Suprapubic skin (tissue), 4 donors: ENCODE measurements around the gene PITX3. TPM values are rescaled to one million over a fixed set of nuclear protein-coding genes. Genes with fewer than 3 reads are reported as not detected.

Experiments
- DNase-seq, 2 donors: peaks; one replicate each; pipeline ENCODE4 v3.0.0-alpha.2; 2019; ENCODE audit warnings: low spot score in 2 of 2
- H3K27ac ChIP-seq: fragments of 200-600 bp; sonication (generic); one replicate; pipeline ENCODE4 v1.5.1; 2019
- H3K27me3 ChIP-seq: fragments of 200-600 bp; sonication (generic); one replicate; pipeline ENCODE4 v1.5.1; 2019
- H3K36me3 ChIP-seq: fragments of 200-600 bp; sonication (generic); one replicate; pipeline ENCODE4 v1.5.1; 2019
- H3K4me1 ChIP-seq: fragments of 200-600 bp; sonication (generic); one replicate; pipeline ENCODE4 v1.5.1; 2019
- H3K4me3 ChIP-seq: fragments of 200-600 bp; sonication (generic); one replicate; pipeline ENCODE4 v1.5.1; 2019; ENCODE audit warnings: mild to moderate bottlenecking
- H3K9me3 ChIP-seq: fragments of 200-600 bp; sonication (generic); one replicate; pipeline ENCODE4 v1.5.1; 2019
- CTCF ChIP-seq, 2 donors: fragments of 200-600 bp in 1 of 2; fragments of 450-650 bp in 1 of 2; sonication (generic) in 1 of 2; IDR thresholded peaks; one replicate each; pipeline ENCODE4 v1.5.1; 2016 to 2019; ENCODE audit warnings: antibody characterized with exemption in 2 of 2, mild to moderate bottlenecking in 1 of 2, moderate library complexity in 1 of 2
- EP300 ChIP-seq: sonication (generic); formaldehyde crosslinking; IDR thresholded peaks from one replicate; pipeline ENCODE4 v1.6.1; 2017; ENCODE audit warnings: antibody characterized with exemption
- POLR2A ChIP-seq, 2 donors: fragments of 450-650 bp; IDR thresholded peaks; one replicate each; pipeline ENCODE4 v1.6.1; 2017; ENCODE audit warnings: antibody characterized with exemption in 2 of 2, mild to moderate bottlenecking in 2 of 2, moderate library complexity in 2 of 2
- POLR2AphosphoS5 ChIP-seq, 3 donors: sonication (generic); formaldehyde crosslinking; IDR thresholded peaks; one replicate each; pipeline ENCODE4 v1.6.1; 2017; ENCODE audit warnings: antibody characterized with exemption in 3 of 3
- WGBS: methylation state at CpG from one replicate; pipeline ENCODE4 v1.1.5; 2018; 5-methylcytosine and 5-hydroxymethylcytosine counted together
- total RNA-seq, 4 donors: library from RNA; depleted of rRNA; stranded (reverse); fragments of >200 nt; gene quantifications; one replicate each; pipeline ENCODE4 v1.1.0, GENCODE V29; 2016

The PITX3 gene
- total RNA-seq, 4 donors from 2014 or later: not detected

- H3K27me3 ChIP-seq: no peaks in the 10 kb centered on the region
- no peak for TF ChIP-seq CTCF (IDR thresholded peaks at IDR 0.05)
- TF ChIP-seq POLR2A (IDR thresholded peaks at IDR 0.05): no peak
- no peak for TF ChIP-seq POLR2AphosphoS5 (IDR thresholded peaks at IDR 0.05)
- H3K27ac ChIP-seq: no peak overlapping the region
- H3K4me3 ChIP-seq: no peak overlapping the region
- no peaks in the 10 kb centered on the region for H3K9me3 ChIP-seq
- no peaks in the 10 kb centered on the region for H3K4me1 ChIP-seq
- H3K36me3 ChIP-seq: no peaks in the 10 kb centered on the region
- no peak for DNase-seq
- WGBS: 69% methylated on average over 2 of the region's 2 CpGs
Measured at GRCh38 chr10:102185272-102185671, 56.0 kb downstream of the PITX3 start.

DNA sequence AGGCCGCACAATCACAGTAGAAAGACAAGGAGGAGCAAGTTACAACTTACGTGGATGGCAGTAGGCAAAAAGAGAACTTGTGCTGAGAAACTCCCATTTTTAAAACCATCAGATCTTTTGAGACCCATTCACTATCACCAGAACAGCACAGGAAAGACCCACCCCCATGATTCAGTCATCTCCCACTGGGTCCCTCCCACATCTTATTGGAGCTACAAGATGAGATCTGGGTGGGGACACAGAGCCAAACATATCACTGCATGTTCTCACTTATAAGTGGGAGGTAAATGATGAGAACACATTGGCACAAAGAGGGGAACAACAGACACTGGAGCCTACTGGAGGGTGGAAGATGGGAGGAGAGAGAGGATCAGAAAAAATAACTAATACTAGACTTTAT lies 56.7 kb downstream of the PITX3 start:
- WGBS: 89% methylated on average over 2 of the region's 2 CpGs
- H3K27me3 ChIP-seq: no peaks in the 10 kb centered on the region
- no peak overlapping the region for H3K27ac ChIP-seq
- no peaks in the 10 kb centered on the region for H3K4me1 ChIP-seq
- no peaks in the 10 kb centered on the region for H3K9me3 ChIP-seq
- no peak overlapping the region for H3K4me3 ChIP-seq
- no peak for TF ChIP-seq CTCF (IDR thresholded peaks at IDR 0.05)
- TF ChIP-seq EP300: no peak
- TF ChIP-seq POLR2A (IDR thresholded peaks at IDR 0.05): no peak
- no peak for TF ChIP-seq POLR2AphosphoS5 (IDR thresholded peaks at IDR 0.05)
- H3K36me3 ChIP-seq: no peaks in the 10 kb centered on the region
- no peak for DNase-seq

Other genes with a start within 250 kb of the PITX3 start
- 10 to 100 TPM; 12.1 to 25.7 (median 20.4) TPM for gene ARMH3, start 185.3 kb downstream of the PITX3 start, total RNA-seq
- gene HPS6, start 176.2 kb downstream of the PITX3 start, total RNA-seq: 10 to 100 TPM; 23.6 to 43.2 (median 31.3) TPM
- gene LDB1, start 121.1 kb downstream of the PITX3 start, total RNA-seq: 100 to 1,000 TPM in 2 of 4 donors, 10 to 100 TPM in 2; 62.0 to 217 (median 96.0) TPM
- gene PPRC1, start 108.5 kb downstream of the PITX3 start, total RNA-seq: 10 to 100 TPM; 42.6 to 80.0 (median 55.2) TPM
- 10 to 100 TPM; 47.8 to 94.9 (median 77.9) TPM for gene NOLC1, start 89.1 kb downstream of the PITX3 start, total RNA-seq
- 10 to 100 TPM; 16.9 to 84.1 (median 56.5) TPM for gene ELOVL3, start 15.2 kb downstream of the PITX3 start, total RNA-seq
- gene GBF1, start 4.0 kb upstream of the PITX3 start, total RNA-seq: 10 to 100 TPM; 31.0 to 56.1 (median 43.9) TPM
- gene NFKB2, start 154.2 kb upstream of the PITX3 start, total RNA-seq: 10 to 100 TPM; 14.4 to 18.5 (median 16.0) TPM
- gene PSD, start 177.3 kb upstream of the PITX3 start, total RNA-seq: 1 to 10 TPM; 1.7 to 4.8 (median 2.1) TPM
- gene FBXL15, start 179.3 kb upstream of the PITX3 start, total RNA-seq: 10 to 100 TPM; 12.5 to 17.9 (median 13.8) TPM
- gene CUEDC2, start 191.1 kb upstream of the PITX3 start, total RNA-seq: 10 to 100 TPM; 25.0 to 61.2 (median 40.2) TPM
- 1 to 10 TPM; 1.4 to 7.1 (median 5.4) TPM for gene C10orf95, start 210.0 kb upstream of the PITX3 start, total RNA-seq